SH-SY5Y (cell line): Measurements from ENCODE around the gene IFRD2.

Source experiments
- GATA2 ChIP-seq: IDR thresholded peaks from 2 replicates; pipeline ENCODE4 v1.6.1; 2011; ENCODE audit warnings: mild to moderate bottlenecking, low read depth, low read length
- GATA3 ChIP-seq: IDR thresholded peaks from 2 replicates; pipeline ENCODE4 v1.6.1; 2011; ENCODE audit warnings: low read depth, mild to moderate bottlenecking, low read length, moderate library complexity

The IFRD2 gene

GRCh38 chr3:50292159-50293078 lies at the start of gene IFRD2:
Gene IFRD2 (minus strand): TSS chr3:50292429. CDS start chr3:50292274, 155 bp downstream.
- TF ChIP-seq GATA3 (no peak), GATA2 (no peak)

GRCh38 chr3:50341537-50341936 lies 49.3 kb upstream of the IFRD2 start:
- TF ChIP-seq GATA3 (no peak), GATA2 (no peak)

GRCh38 chr3:50340448-50341329 lies 48.5 kb upstream of the IFRD2 start, which contains the start of gene RASSF1:
Gene RASSF1 (minus strand): TSS chr3:50340836. CDS start chr3:50340805, 31 bp downstream.
- TF ChIP-seq GATA2, result no peak
- no peak for TF ChIP-seq GATA3

- TF ChIP-seq GATA3 (no peak), GATA2 (no peak)
These were observed 47.9 kb upstream of the IFRD2 start for GRCh38 chr3:50340147-50340447.

- TF ChIP-seq GATA2 (no peak), GATA3 (no peak)
These were observed 47.4 kb upstream of the IFRD2 start for GRCh38 chr3:50339485-50340146.

GRCh38 chr3:50338965-50339364 lies 46.7 kb upstream of the IFRD2 start:
- TF ChIP-seq GATA3 (no peak), GATA2 (no peak)

GRCh38 chr3:50337175-50337861 lies 45.1 kb upstream of the IFRD2 start:
- TF ChIP-seq GATA3, result no peak
- peak; percentile 25; the same call in 1 of the 2 replicates for TF ChIP-seq GATA2

- TF ChIP-seq GATA3 (no peak), GATA2 (peak; percentile 60)
These were observed 44.4 kb upstream of the IFRD2 start for GRCh38 chr3:50336452-50337174.

GRCh38 chr3:50334339-50335075 lies 42.3 kb upstream of the IFRD2 start:
- TF ChIP-seq GATA2, result no peak
- no peak for TF ChIP-seq GATA3

GRCh38 chr3:50333744-50334328 lies 41.6 kb upstream of the IFRD2 start:
- no peak for TF ChIP-seq GATA2
- TF ChIP-seq GATA3, result no peak

GRCh38 chr3:50331364-50331907 lies 39.2 kb upstream of the IFRD2 start:
- TF ChIP-seq GATA3 (no peak), GATA2 (no peak)

GRCh38 chr3:50330330-50330729 lies 38.1 kb upstream of the IFRD2 start:
- TF ChIP-seq GATA3 (no peak), GATA2 (no peak)
